B cell (primary cell): ENCODE data around the gene PRODH2. TPM values are rescaled to one million over a fixed set of nuclear protein-coding genes. Genes with fewer than 3 reads are reported as not detected.

Experiments used
- ATAC-seq: fragments of 200-7000 bp; cut with Tn5 transposase; one replicate; pipeline ENCODE4 v1.10.0; 2021; ENCODE audit warnings: low read depth, mild to moderate bottlenecking, moderate number of reproducible peaks, moderate library complexity
- CTCF ChIA-PET: fragments of 350-600 bp; sonication (Branson Sonifier 250); formaldehyde crosslinking; loops from one replicate; lab custom pipeline; 2021; ENCODE audit warnings: antibody characterized with exemption, inconsistent platforms; lab: Charles Lee
- POLR2A ChIA-PET: fragments of 350-600 bp; sonication (Branson Sonifier 250); formaldehyde crosslinking; loops from one replicate; lab custom pipeline; 2021; ENCODE audit warnings: antibody characterized with exemption; lab: Charles Lee
- DNase-seq: peaks from one replicate; pipeline ENCODE4 v3.0.0; 2013
- H2AFZ ChIP-seq: 2 replicates; pipeline ENCODE4 v1.6.1; 2012; ENCODE audit warnings: mild to moderate bottlenecking, low read depth, low read length; ENCODE audit not compliant: insufficient read depth, poor library complexity, severe bottlenecking
- H3K27ac ChIP-seq, 2 donors: 1 replicate in 1 of 2; 2 replicates in 1 of 2; pipeline ENCODE4 v1.5.1; 2012 to 2013; ENCODE audit warnings: low read length in 2 of 2, mild to moderate bottlenecking in 2 of 2, moderate library complexity in 1 of 2
- H3K27me3 ChIP-seq, 4 experiments: fragments of 200-600 bp in 1 of 4; sonication (generic) in 1 of 4; replicated peaks in 1 of 4; 1 replicate in 2 of 4; 2 replicates in 2 of 4; pipeline versions ENCODE4 v1.6.1 to v1.7.0; 2013 to 2016; ENCODE audit warnings: low read length in 3 of 4, mild to moderate bottlenecking in 2 of 4, mixed read lengths in 1 of 4, moderate library complexity in 1 of 4; ENCODE audit not compliant: insufficient read depth in 4 of 4, control insufficient read depth in 3 of 4; ENCODE audit errors: control extremely low read depth in 1 of 4
- H3K36me3 ChIP-seq, 2 experiments: replicated peaks in 1 of 2; 1 replicate in 1 of 2; 2 replicates in 1 of 2; pipeline versions ENCODE4 v1.6.1 to v1.7.1; 2013; ENCODE audit warnings: low read length in 1 of 2; ENCODE audit not compliant: insufficient read depth in 2 of 2, control insufficient read depth in 1 of 2; ENCODE audit errors: control extremely low read depth in 1 of 2, extremely low read depth in 1 of 2
- H3K4me1 ChIP-seq, 2 donors: fragments of 200-600 bp in 1 of 2; sonication (generic) in 1 of 2; 1 replicate in 1 of 2; 2 replicates in 1 of 2; pipeline versions ENCODE4 v1.5.1 to v1.6.1; 2013 to 2017; ENCODE audit warnings: low read length in 2 of 2; ENCODE audit not compliant: control insufficient read depth in 2 of 2, insufficient read depth in 2 of 2
- H3K4me2 ChIP-seq: replicated peaks from 2 replicates; pipeline ENCODE3; 2012; ENCODE audit warnings: mild to moderate bottlenecking, low read depth, low read length; ENCODE audit not compliant: poor library complexity, severe bottlenecking
- H3K4me3 ChIP-seq, 5 experiments: fragments of 200-600 bp in 1 of 5; sonication (generic) in 1 of 5; 1 replicate in 3 of 5; 2 replicates in 2 of 5; pipeline versions ENCODE4 v1.5.1 to v1.7.0; 2011 to 2016; ENCODE audit warnings: low read length in 4 of 5, mild to moderate bottlenecking in 4 of 5, low read depth in 2 of 5, control low read depth in 1 of 5, moderate library complexity in 1 of 5; ENCODE audit not compliant: insufficient read depth in 1 of 5; ENCODE audit errors: control extremely low read depth in 1 of 5, extremely low read depth in 1 of 5
- H3K79me2 ChIP-seq: fragments of 200-600 bp; sonication (generic); one replicate; pipeline ENCODE4 v1.6.0; 2016; ENCODE audit warnings: low read length; ENCODE audit not compliant: control insufficient read depth, insufficient read depth
- H3K9ac ChIP-seq: fragments of 200-600 bp; sonication (generic); 2 replicates; pipeline ENCODE4 v1.6.1; 2017; ENCODE audit warnings: mild to moderate bottlenecking, low read length, moderate library complexity
- H3K9me3 ChIP-seq, 3 donors: one replicate each; pipeline versions ENCODE4 v1.6.1 to v1.7.1; 2013; ENCODE audit warnings: low read length in 2 of 3; ENCODE audit not compliant: control insufficient read depth in 2 of 3, insufficient read depth in 1 of 3; ENCODE audit errors: control extremely low read depth in 1 of 3
- H4K20me1 ChIP-seq: 2 replicates; pipeline ENCODE4 v1.6.0; 2012; ENCODE audit warnings: mild to moderate bottlenecking, low read length; ENCODE audit not compliant: insufficient read depth, control insufficient read depth, poor library complexity, severe bottlenecking
- H3K27ac Mint-ChIP-seq: one replicate; pipeline ENCODE4 v1.8.0; 2021; ENCODE audit warnings: mixed read lengths
- H3K27me3 Mint-ChIP-seq: one replicate; pipeline ENCODE4 v1.8.0; 2021; ENCODE audit warnings: mixed read lengths
- H3K4me1 Mint-ChIP-seq: one replicate; pipeline ENCODE4 v1.8.0; 2021; ENCODE audit warnings: mixed read lengths
- H3K4me3 Mint-ChIP-seq: one replicate; pipeline ENCODE4 v1.8.0; 2021; ENCODE audit warnings: mixed read lengths
- H3K9me3 Mint-ChIP-seq: one replicate; pipeline ENCODE4 v1.8.0; 2022; ENCODE audit warnings: mixed read lengths; ENCODE audit not compliant: insufficient read depth
- CTCF ChIP-seq: fragments of 200-600 bp; IDR thresholded peaks from one replicate; pipeline ENCODE4 v1.8.0; 2022; ENCODE audit warnings: antibody characterized with exemption, mild to moderate bottlenecking
- EZH2 ChIP-seq: IDR thresholded peaks from 2 replicates; pipeline ENCODE4 v1.6.1; 2012; ENCODE audit warnings: borderline replicate concordance, low read depth, mild to moderate bottlenecking, moderate library complexity, low read length; ENCODE audit not compliant: insufficient read depth, poor library complexity, severe bottlenecking
- WGBS: methylation state at CpG from one replicate; pipeline ENCODE4 v1.1.5; 2013; ENCODE audit warnings: missing lambda C conversion rate; ENCODE audit not compliant: insufficient coverage; 5-methylcytosine and 5-hydroxymethylcytosine counted together
- intact Hi-C: fragments of 100-400 bp; cut with micrococcal nuclease; formaldehyde crosslinking; loops from one replicate; pipeline ENCODE4 v1.10.0; 2022
- polyA plus RNA-seq: library from polyadenylated mRNA; depleted of rRNA; stranded (reverse); fragments of >200 nt; gene quantifications from 2 replicates; pipeline ENCODE4 v1.2.3, GENCODE V29; 2012
- total RNA-seq, 2 donors: library from RNA; stranded (reverse); fragments of 120-200 nt in 1 of 2; gene quantifications; 1 replicate in 1 of 2; 2 replicates in 1 of 2; pipeline versions ENCODE4 v1.2.3 to v1.2.4, GENCODE V29; 2013 to 2022

PRODH2 gene
- total and polyA plus RNA-seq, 2 donors (not counting 1 experiment from before 2014, with no cell fraction given), result not detected

- Mint-ChIP-seq H3K27ac (no peak overlapping the region), H3K4me3 (peak overlapping the region; percentile 37), H3K27me3 (peaks cover 9% of the 10 kb centered on the region), H3K9me3 (no peaks in the 10 kb centered on the region), H3K4me1 (peaks cover 41% of the 10 kb centered on the region)
- H3K4me1 ChIP-seq, result peaks cover 20 to 27% of the 10 kb centered on the region in 2 donors
- no peak overlapping the region for H3K4me3 ChIP-seq
- H2AFZ ChIP-seq, result no peak overlapping the region
- peaks cover 0 to 20% of the 10 kb centered on the region in 2 experiments for H3K36me3 ChIP-seq
- H3K9me3 ChIP-seq, result peaks cover 0 to 2% (median 0%) of the 10 kb centered on the region in 3 donors
- peaks cover 41% of the 10 kb centered on the region for H3K79me2 ChIP-seq
- POLR2A ChIA-PET, result no interaction called here
- H4K20me1 ChIP-seq, result peaks cover 4% of the 10 kb centered on the region
- intact Hi-C loops, result no loop called here
- TF ChIP-seq EZH2, result no peak
- TF ChIP-seq CTCF, result no peak
- H3K27me3 ChIP-seq, result peaks cover 0 to 5% (median 1%) of the 10 kb centered on the region in 4 experiments
- CTCF ChIA-PET, result no interaction called here
- DNase-seq, result no peak
- ATAC-seq, result no peak
- H3K27ac ChIP-seq, result no peak overlapping the region
- WGBS, result 100% methylated on average over 1 of the region's 5 CpGs
- H3K4me2 ChIP-seq, result no peak overlapping the region
- H3K9ac ChIP-seq, result no peak overlapping the region
Observed at GRCh38 chr19:35750167-35750566, 62.5 kb downstream of the PRODH2 start.

Other genes with a start within 250 kb of the PRODH2 start
- gene ATP4A, start 249.2 kb downstream of the PRODH2 start, total RNA-seq, result not detected in 2 replicates
- not detected in 2 replicates for gene ATP4A, start 249.2 kb downstream of the PRODH2 start, polyA plus RNA-seq
- not detected in 2 replicates for gene PMIS2, start 226.7 kb downstream of the PRODH2 start, total RNA-seq
- not detected in 2 replicates for gene PMIS2, start 226.7 kb downstream of the PRODH2 start, polyA plus RNA-seq
- gene HAUS5, start 200.1 kb downstream of the PRODH2 start, total RNA-seq, result 32.2 and 35.3 TPM in 2 replicates
- 42.8 and 52.3 TPM in 2 replicates for gene HAUS5, start 200.1 kb downstream of the PRODH2 start, polyA plus RNA-seq
- gene RBM42, start 183.8 kb downstream of the PRODH2 start, total RNA-seq, result 52.0 and 52.7 TPM in 2 replicates
- 42.1 and 42.9 TPM in 2 replicates for gene RBM42, start 183.8 kb downstream of the PRODH2 start, polyA plus RNA-seq
- 0.42 and 1.3 TPM in 2 replicates for gene ETV2, start 171.1 kb downstream of the PRODH2 start, total RNA-seq
- 0.20 and 0.49 TPM in 2 replicates for gene ETV2, start 171.1 kb downstream of the PRODH2 start, polyA plus RNA-seq
- gene COX6B1, start 164.5 kb downstream of the PRODH2 start, total RNA-seq, result 214 and 215 TPM in 2 replicates
- gene COX6B1, start 164.5 kb downstream of the PRODH2 start, polyA plus RNA-seq, result 202 and 387 TPM in 2 replicates
- gene UPK1A, start 146.3 kb downstream of the PRODH2 start, total RNA-seq, result not detected in 2 replicates
- gene UPK1A, start 146.3 kb downstream of the PRODH2 start, polyA plus RNA-seq, result 0.16 and 0.17 TPM in 2 replicates
- 28.1 and 30.9 TPM in 2 replicates for gene ZBTB32, start 108.3 kb downstream of the PRODH2 start, total RNA-seq
- gene ZBTB32, start 108.3 kb downstream of the PRODH2 start, polyA plus RNA-seq, result 8.5 and 18.9 TPM in 2 replicates
- 84.5 and 85.6 TPM in 2 replicates for gene KMT2B, start 94.8 kb downstream of the PRODH2 start, total RNA-seq
- gene KMT2B, start 94.8 kb downstream of the PRODH2 start, polyA plus RNA-seq, result 96.9 and 106 TPM in 2 replicates
- gene IGFLR1, start 70.4 kb downstream of the PRODH2 start, total RNA-seq, result 245 and 248 TPM in 2 replicates
- 110 and 130 TPM in 2 replicates for gene IGFLR1, start 70.4 kb downstream of the PRODH2 start, polyA plus RNA-seq
- gene U2AF1L4, start 67.4 kb downstream of the PRODH2 start, total RNA-seq, result 62.1 and 62.7 TPM in 2 replicates
- 89.7 and 170 TPM in 2 replicates for gene U2AF1L4, start 67.4 kb downstream of the PRODH2 start, polyA plus RNA-seq
- gene PSENEN, start 67.2 kb downstream of the PRODH2 start, total RNA-seq, result 29.1 and 36.4 TPM in 2 replicates
- gene PSENEN, start 67.2 kb downstream of the PRODH2 start, polyA plus RNA-seq, result 11.7 and 17.7 TPM in 2 replicates
- gene LIN37, start 64.3 kb downstream of the PRODH2 start, total RNA-seq, result 22.3 and 22.8 TPM in 2 replicates
- gene LIN37, start 64.3 kb downstream of the PRODH2 start, polyA plus RNA-seq, result 64.1 and 76.1 TPM in 2 replicates
- gene HSPB6, start 55.8 kb downstream of the PRODH2 start, total RNA-seq, result not detected in 2 replicates
- not detected in 2 replicates for gene HSPB6, start 55.8 kb downstream of the PRODH2 start, polyA plus RNA-seq
- gene PROSER3, start 54.7 kb downstream of the PRODH2 start, total RNA-seq, result 61.0 and 65.6 TPM in 2 replicates
- gene PROSER3, start 54.7 kb downstream of the PRODH2 start, polyA plus RNA-seq, result 26.0 and 30.7 TPM in 2 replicates
- gene ARHGAP33, start 37.3 kb downstream of the PRODH2 start, total RNA-seq, result 18.2 and 21.6 TPM in 2 replicates
- gene ARHGAP33, start 37.3 kb downstream of the PRODH2 start, polyA plus RNA-seq, result 27.8 and 28.7 TPM in 2 replicates
- gene NPHS1, start 39.7 kb upstream of the PRODH2 start, total RNA-seq, result not detected in 2 replicates
- not detected in 2 replicates for gene NPHS1, start 39.7 kb upstream of the PRODH2 start, polyA plus RNA-seq
- not detected in 2 replicates for gene KIRREL2, start 44.1 kb upstream of the PRODH2 start, total RNA-seq
- not detected in 2 replicates for gene KIRREL2, start 44.1 kb upstream of the PRODH2 start, polyA plus RNA-seq
- not detected in 2 replicates for gene APLP1, start 55.7 kb upstream of the PRODH2 start, total RNA-seq
- gene APLP1, start 55.7 kb upstream of the PRODH2 start, polyA plus RNA-seq, result 0.06 TPM in 1 of 2 replicates, not detected in the other
- 272 and 276 TPM in 2 replicates for gene NFKBID, start 87.7 kb upstream of the PRODH2 start, total RNA-seq
- gene NFKBID, start 87.7 kb upstream of the PRODH2 start, polyA plus RNA-seq, result 111 and 618 TPM in 2 replicates
- 2.9 and 4.8 TPM in 2 replicates for gene HCST, start 89.7 kb upstream of the PRODH2 start, total RNA-seq
- gene HCST, start 89.7 kb upstream of the PRODH2 start, polyA plus RNA-seq, result 29.8 and 40.6 TPM in 2 replicates
- gene TYROBP, start 95.5 kb upstream of the PRODH2 start, total RNA-seq, result 2.7 and 3.3 TPM in 2 replicates
- 14.8 and 25.6 TPM in 2 replicates for gene TYROBP, start 95.5 kb upstream of the PRODH2 start, polyA plus RNA-seq
- gene LRFN3, start 123.5 kb upstream of the PRODH2 start, total RNA-seq, result 1.6 and 2.1 TPM in 2 replicates
- 0.62 and 0.79 TPM in 2 replicates for gene LRFN3, start 123.5 kb upstream of the PRODH2 start, polyA plus RNA-seq
- gene SDHAF1, start 182.3 kb upstream of the PRODH2 start, total RNA-seq, result 24.2 and 24.6 TPM in 2 replicates
- gene SDHAF1, start 182.3 kb upstream of the PRODH2 start, polyA plus RNA-seq, result 11.8 and 22.0 TPM in 2 replicates
- 2.4 and 3.4 TPM in 2 replicates for gene SYNE4, start 196.0 kb upstream of the PRODH2 start, total RNA-seq
- 2.3 and 2.5 TPM in 2 replicates for gene SYNE4, start 196.0 kb upstream of the PRODH2 start, polyA plus RNA-seq
- gene ALKBH6, start 201.4 kb upstream of the PRODH2 start, total RNA-seq, result 49.4 and 54.5 TPM in 2 replicates
- gene ALKBH6, start 201.4 kb upstream of the PRODH2 start, polyA plus RNA-seq, result 56.5 and 65.5 TPM in 2 replicates
- 1.3 and 1.8 TPM in 2 replicates for gene CLIP3, start 220.0 kb upstream of the PRODH2 start, total RNA-seq
- 0.42 and 0.55 TPM in 2 replicates for gene CLIP3, start 220.0 kb upstream of the PRODH2 start, polyA plus RNA-seq
- 3.9 and 4.5 TPM in 2 replicates for gene THAP8, start 241.4 kb upstream of the PRODH2 start, total RNA-seq
- gene THAP8, start 241.4 kb upstream of the PRODH2 start, polyA plus RNA-seq, result 2.8 and 5.7 TPM in 2 replicates
- gene WDR62, start 242.1 kb upstream of the PRODH2 start, total RNA-seq, result 1.9 and 3.0 TPM in 2 replicates
- 1.8 and 1.9 TPM in 2 replicates for gene WDR62, start 242.1 kb upstream of the PRODH2 start, polyA plus RNA-seq